OCI-LY7 (cell line): ENCODE measurements around the gene FARP2.

Experiments
- EZH2phosphoT487 ChIP-seq: fragments of 200-600 bp; sonication (generic); IDR thresholded peaks from 2 replicates; pipeline ENCODE4 v1.6.1; 2018; ENCODE audit warnings: low read depth, borderline replicate concordance, mild to moderate bottlenecking, mixed run types, antibody characterized with exemption, low read length, moderate library complexity, mixed read lengths
- TF ChIP-seq, protein P1 (sequence below): fragments of 200-600 bp; sonication (generic); conservative IDR thresholded peaks from 2 replicates; pipeline ENCODE4 v1.5.1; 2014; ENCODE audit warnings: mild to moderate bottlenecking, antibody characterized with exemption, low read length, moderate library complexity, mixed read lengths

GRCh38 chr2:241505086-241505780, 149.1 kb downstream of the FARP2 start:
- TF ChIP-seq, protein P1, sequence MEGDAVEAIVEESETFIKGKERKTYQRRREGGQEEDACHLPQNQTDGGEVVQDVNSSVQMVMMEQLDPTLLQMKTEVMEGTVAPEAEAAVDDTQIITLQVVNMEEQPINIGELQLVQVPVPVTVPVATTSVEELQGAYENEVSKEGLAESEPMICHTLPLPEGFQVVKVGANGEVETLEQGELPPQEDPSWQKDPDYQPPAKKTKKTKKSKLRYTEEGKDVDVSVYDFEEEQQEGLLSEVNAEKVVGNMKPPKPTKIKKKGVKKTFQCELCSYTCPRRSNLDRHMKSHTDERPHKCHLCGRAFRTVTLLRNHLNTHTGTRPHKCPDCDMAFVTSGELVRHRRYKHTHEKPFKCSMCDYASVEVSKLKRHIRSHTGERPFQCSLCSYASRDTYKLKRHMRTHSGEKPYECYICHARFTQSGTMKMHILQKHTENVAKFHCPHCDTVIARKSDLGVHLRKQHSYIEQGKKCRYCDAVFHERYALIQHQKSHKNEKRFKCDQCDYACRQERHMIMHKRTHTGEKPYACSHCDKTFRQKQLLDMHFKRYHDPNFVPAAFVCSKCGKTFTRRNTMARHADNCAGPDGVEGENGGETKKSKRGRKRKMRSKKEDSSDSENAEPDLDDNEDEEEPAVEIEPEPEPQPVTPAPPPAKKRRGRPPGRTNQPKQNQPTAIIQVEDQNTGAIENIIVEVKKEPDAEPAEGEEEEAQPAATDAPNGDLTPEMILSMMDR = no peak
- TF ChIP-seq EZH2phosphoT487 = no peak
